AG10803 (cell line): ENCODE measurements around the gene HTT-AS.

Experiments used
- DNase-seq: peaks from one replicate; pipeline ENCODE4 v3.0.0; 2010; ENCODE audit warnings: low read depth
- H3K4me3 ChIP-seq: 2 replicates; pipeline ENCODE4 v1.5.1; 2011; ENCODE audit warnings: mild to moderate bottlenecking, low read length, control low read depth
- CTCF ChIP-seq: conservative IDR thresholded peaks from 2 replicates; pipeline ENCODE4 v1.5.1; 2011; ENCODE audit warnings: mild to moderate bottlenecking, low read length, control low read depth, inconsistent platforms

The HTT-AS gene

GRCh38 chr4:3116955-3117354 is 42.6 kb upstream of the HTT-AS start:
- no peak for TF ChIP-seq CTCF
- DNase-seq: no peak
- no peak overlapping the region for H3K4me3 ChIP-seq

- H3K4me3 ChIP-seq: no peak overlapping the region
- TF ChIP-seq CTCF: no peak
- DNase-seq: peak; percentile 31
Observed at GRCh38 chr4:3115637-3116270, 41.4 kb upstream of the HTT-AS start.

DNA sequence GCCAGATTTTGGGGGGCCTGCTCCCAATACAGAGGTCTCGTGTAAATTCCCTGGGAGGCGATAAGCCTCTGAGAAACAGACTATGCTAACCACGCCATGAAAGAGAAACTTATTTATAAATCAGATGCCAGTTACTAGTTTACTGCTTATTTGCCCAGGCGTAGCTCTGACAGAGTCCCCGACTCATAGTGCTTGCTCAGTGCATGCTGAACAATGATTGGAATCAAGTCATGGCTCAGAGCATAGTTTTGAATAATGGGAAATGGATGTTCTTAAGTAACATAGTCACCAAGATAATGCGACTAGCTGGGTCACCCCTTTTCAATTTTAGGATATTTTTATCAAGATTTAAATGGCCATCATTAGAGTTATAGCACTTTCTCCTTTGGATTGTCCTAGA is 40.0 kb upstream of the HTT-AS start:
- peak; percentile 12 for DNase-seq
- no peak overlapping the region for H3K4me3 ChIP-seq
- TF ChIP-seq CTCF: no peak

DNA sequence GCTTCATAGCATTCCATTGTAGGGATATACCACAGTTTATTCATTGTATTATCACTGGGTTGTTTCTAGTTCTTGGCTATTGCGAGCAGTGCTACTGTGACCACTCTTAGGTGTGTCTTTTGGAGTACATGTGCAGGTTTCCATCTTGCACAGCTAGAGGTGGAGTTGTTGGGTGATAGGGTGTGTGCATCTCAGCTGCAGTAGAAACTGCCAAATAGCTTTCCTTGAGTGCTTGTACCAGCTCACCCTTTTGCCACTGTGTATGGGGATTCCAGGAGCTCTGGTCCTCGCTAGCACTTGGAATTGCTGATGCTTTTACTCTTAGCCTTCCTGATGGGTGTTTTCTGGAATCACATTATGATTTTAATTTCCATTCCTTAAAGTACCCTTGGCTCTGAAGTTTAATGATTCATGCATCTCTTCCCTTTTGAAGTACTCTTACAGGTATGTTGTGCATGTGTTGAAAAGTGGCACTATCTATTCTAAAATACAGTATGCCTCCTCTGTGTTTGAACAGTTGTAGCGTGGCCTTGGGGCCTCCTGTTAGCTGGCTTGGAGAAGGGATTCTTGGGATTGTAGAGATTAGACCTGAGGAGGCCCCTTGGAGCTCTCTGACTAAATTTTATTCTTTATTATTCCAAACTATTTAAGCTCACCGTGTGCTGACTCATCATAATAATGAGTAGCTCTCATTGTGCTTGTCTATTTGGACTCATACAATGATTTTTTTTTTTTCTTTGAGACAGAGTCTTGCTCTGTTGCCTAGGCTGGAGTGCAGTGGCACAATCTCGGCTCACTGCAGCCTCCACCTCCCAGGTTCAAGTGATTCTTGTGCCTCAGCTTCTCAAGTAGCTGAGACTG is 38.5 kb upstream of the HTT-AS start:
- TF ChIP-seq CTCF: no peak
- DNase-seq: peak; percentile 6
- H3K4me3 ChIP-seq: no peak overlapping the region

DNA sequence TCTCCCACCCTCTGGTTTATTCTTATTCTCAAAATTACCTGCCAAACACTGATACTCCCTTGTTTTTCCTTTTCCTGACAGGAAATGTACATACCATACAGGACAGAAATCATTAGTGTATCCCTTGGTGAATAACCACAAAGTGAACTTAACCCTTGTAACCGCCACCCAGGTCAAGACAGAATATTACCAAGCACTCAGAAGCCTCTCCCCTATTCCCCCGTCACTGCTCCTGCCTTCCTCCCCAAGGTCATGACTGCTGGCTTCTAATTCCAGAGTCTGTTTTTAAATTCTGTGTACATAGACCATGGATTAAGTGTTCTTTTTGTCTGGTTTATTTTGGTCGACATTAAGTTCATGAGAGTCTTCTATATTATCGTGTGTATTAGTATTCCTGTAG is 37.9 kb upstream of the HTT-AS start:
- H3K4me3 ChIP-seq: no peak overlapping the region
- no peak for DNase-seq
- no peak for TF ChIP-seq CTCF

GRCh38 chr4:3111461-3111860 is 37.1 kb upstream of the HTT-AS start:
- H3K4me3 ChIP-seq: no peak overlapping the region
- DNase-seq: no peak
- TF ChIP-seq CTCF: no peak

- no peak for TF ChIP-seq CTCF
- no peak overlapping the region for H3K4me3 ChIP-seq
- DNase-seq: peak; percentile 34
Observed at GRCh38 chr4:3108211-3108610, 33.9 kb upstream of the HTT-AS start.
